Large intestine (tissue), 3 donors: ENCODE results near the gene PCGF3. TPM values are rescaled to one million over a fixed set of nuclear protein-coding genes. Genes with fewer than 3 reads are reported as not detected.
A peak's percentile ranks its signal among the peaks of the same experiment; 100 is the strongest.
"Not testable (repeated sequence)": the region's sequence is repeated elsewhere in the genome, so short reads cannot be mapped to it uniquely, and the experiment has no call there.

Experiments
- DNase-seq, 2 donors: peaks; one replicate each; pipeline versions ENCODE4 v3.0.0 to v3.0.0-alpha.2; 2013
- H3K27ac ChIP-seq: one replicate; pipeline ENCODE4 v1.5.1; 2013; ENCODE audit warnings: low read length
- H3K27me3 ChIP-seq: 2 replicates; pipeline ENCODE4 v1.6.1; 2013; ENCODE audit warnings: low read length; ENCODE audit not compliant: control insufficient read depth, insufficient read depth
- H3K36me3 ChIP-seq: 2 replicates; pipeline ENCODE4 v1.6.1; 2013; ENCODE audit warnings: low read length; ENCODE audit not compliant: control insufficient read depth, insufficient read depth
- H3K4me1 ChIP-seq: one replicate; pipeline ENCODE4 v1.6.1; 2013; ENCODE audit warnings: low read length; ENCODE audit not compliant: control insufficient read depth, insufficient read depth
- H3K4me3 ChIP-seq: one replicate; pipeline ENCODE4 v1.5.1; 2013; ENCODE audit warnings: low read length
- H3K9me3 ChIP-seq: one replicate; pipeline ENCODE4 v1.6.1; 2013; ENCODE audit warnings: mild to moderate bottlenecking, low read depth, low read length, moderate library complexity; ENCODE audit not compliant: control insufficient read depth
- WGBS: methylation state at CpG from one replicate; pipeline ENCODE4 v1.1.5; 2013; ENCODE audit warnings: low lambda C conversion rate; ENCODE audit not compliant: insufficient coverage; 5-methylcytosine and 5-hydroxymethylcytosine counted together
- polyA plus RNA-seq: library from polyadenylated mRNA; unstranded; fragments of 120-200 nt; gene quantifications from one replicate; pipeline ENCODE4 v1.2.1, GENCODE V29; 2013

The PCGF3 gene
- polyA plus RNA-seq, 1 donor, result 78.0 TPM

- not testable (repeated sequence) for H3K9me3 ChIP-seq, DNase-seq, H3K36me3 ChIP-seq, H3K27ac ChIP-seq, H3K27me3 ChIP-seq
- WGBS, result no CpG with 5 or more reads among the region's 21 CpGs
- peaks cover 17% of the 10 kb centered on the region for H3K4me1 ChIP-seq
- peak overlapping the region; percentile 92 for H3K4me3 ChIP-seq
Measured at GRCh38 chr4:706083-706633, 526 bp downstream of the PCGF3 start.

- peaks cover 9% of the 10 kb centered on the region for H3K36me3 ChIP-seq
- H3K9me3 ChIP-seq, result no peaks in the 10 kb centered on the region
- H3K27ac ChIP-seq, result no peak overlapping the region
- DNase-seq, result no peak
- H3K4me3 ChIP-seq, result peak overlapping the region; percentile 92
- no peaks in the 10 kb centered on the region for H3K27me3 ChIP-seq
- H3K4me1 ChIP-seq, result peaks cover 17% of the 10 kb centered on the region
- WGBS, result no CpG with 5 or more reads among the region's 21 CpGs
Measured at GRCh38 chr4:706834-707598, 1.4 kb downstream of the PCGF3 start.

GRCh38 chr4:707929-708630 lies 2.4 kb downstream of the PCGF3 start:
- Histone ChIP-seq H3K36me3 (peaks cover 9% of the 10 kb centered on the region), H3K9me3 (no peaks in the 10 kb centered on the region), H3K27ac (no peak overlapping the region), H3K27me3 (no peaks in the 10 kb centered on the region), H3K4me1 (peaks cover 11% of the 10 kb centered on the region), H3K4me3 (no peak overlapping the region)
- WGBS, result no CpG with 5 or more reads among the region's 11 CpGs
- no peak for DNase-seq

GRCh38 chr4:708631-708933 lies 3.0 kb downstream of the PCGF3 start:
- no peak overlapping the region for H3K27ac ChIP-seq
- DNase-seq, result no peak
- no peaks in the 10 kb centered on the region for H3K9me3 ChIP-seq
- H3K27me3 ChIP-seq, result no peaks in the 10 kb centered on the region
- H3K36me3 ChIP-seq, result peaks cover 9% of the 10 kb centered on the region
- H3K4me3 ChIP-seq, result no peak overlapping the region
- H3K4me1 ChIP-seq, result peaks cover 11% of the 10 kb centered on the region
- WGBS, result no CpG with 5 or more reads among the region's 6 CpGs

GRCh38 chr4:709348-709747 lies 3.7 kb downstream of the PCGF3 start:
- Histone ChIP-seq H3K27ac (no peak overlapping the region), H3K4me1 (peaks cover 11% of the 10 kb centered on the region), H3K27me3 (no peaks in the 10 kb centered on the region), H3K9me3 (no peaks in the 10 kb centered on the region), H3K36me3 (peaks cover 14% of the 10 kb centered on the region), H3K4me3 (no peak overlapping the region)
- 100% methylated on average over 1 of the region's 6 CpGs for WGBS
- DNase-seq, result no peak

- H3K27ac ChIP-seq, result no peak overlapping the region
- no CpG with 5 or more reads among the region's 9 CpGs for WGBS
- DNase-seq, result no peak
- no peaks in the 10 kb centered on the region for H3K27me3 ChIP-seq
- H3K9me3 ChIP-seq, result no peaks in the 10 kb centered on the region
- H3K4me3 ChIP-seq, result no peak overlapping the region
- peaks cover 17% of the 10 kb centered on the region for H3K36me3 ChIP-seq
- peaks cover 9% of the 10 kb centered on the region for H3K4me1 ChIP-seq
Measured at GRCh38 chr4:710116-710515, 4.5 kb downstream of the PCGF3 start.

- no peaks in the 10 kb centered on the region for H3K27me3 ChIP-seq
- H3K36me3 ChIP-seq, result peaks cover 17% of the 10 kb centered on the region
- H3K27ac ChIP-seq, result no peak overlapping the region
- no peak for DNase-seq
- no peak overlapping the region for H3K4me3 ChIP-seq
- no peaks in the 10 kb centered on the region for H3K9me3 ChIP-seq
- WGBS, result no CpG with 5 or more reads among the region's 13 CpGs
- peaks cover 6% of the 10 kb centered on the region for H3K4me1 ChIP-seq
Measured at GRCh38 chr4:710916-711315, 5.3 kb downstream of the PCGF3 start.

- Histone ChIP-seq H3K36me3 (peaks cover 17% of the 10 kb centered on the region), H3K27me3 (no peaks in the 10 kb centered on the region), H3K9me3 (no peaks in the 10 kb centered on the region), H3K4me3 (no peak overlapping the region), H3K27ac (no peak overlapping the region), H3K4me1 (peaks cover 2% of the 10 kb centered on the region)
- DNase-seq, result no peak
- no CpG with 5 or more reads among the region's 3 CpGs for WGBS
Measured at GRCh38 chr4:712093-712492, 6.5 kb downstream of the PCGF3 start.

- WGBS, result no CpG with 5 or more reads among the region's 9 CpGs
- Histone ChIP-seq H3K27ac (no peak overlapping the region), H3K36me3 (peaks cover 17% of the 10 kb centered on the region), H3K27me3 (no peaks in the 10 kb centered on the region), H3K4me1 (no peaks in the 10 kb centered on the region), H3K4me3 (no peak overlapping the region), H3K9me3 (no peaks in the 10 kb centered on the region)
- no peak for DNase-seq
Measured at GRCh38 chr4:712916-713632, 7.4 kb downstream of the PCGF3 start.

GRCh38 chr4:714087-714486 lies 8.5 kb downstream of the PCGF3 start:
- peaks cover 12% of the 10 kb centered on the region for H3K36me3 ChIP-seq
- no peak overlapping the region for H3K27ac ChIP-seq
- H3K27me3 ChIP-seq, result no peaks in the 10 kb centered on the region
- no peaks in the 10 kb centered on the region for H3K4me1 ChIP-seq
- no peak for DNase-seq
- whole genome bisulfite sequencing, result no CpG with 5 or more reads among the region's 18 CpGs
- H3K9me3 ChIP-seq, result no peaks in the 10 kb centered on the region
- no peak overlapping the region for H3K4me3 ChIP-seq
